ENCODE data around the gene PLEKHH3. TPM values are rescaled to one million over a fixed set of nuclear protein-coding genes. Genes with fewer than 3 reads are reported as not detected.
A peak's percentile ranks its signal among the peaks of the same experiment; 100 is the strongest.
"Not testable (repeated sequence)": the region's sequence is repeated elsewhere in the genome, so short reads cannot be mapped to it uniquely, and the experiment has no call there.

The PLEKHH3 gene
- total RNA-seq, 2 donors from 2014 or later: 13.7 to 24.3 TPM

DNA sequence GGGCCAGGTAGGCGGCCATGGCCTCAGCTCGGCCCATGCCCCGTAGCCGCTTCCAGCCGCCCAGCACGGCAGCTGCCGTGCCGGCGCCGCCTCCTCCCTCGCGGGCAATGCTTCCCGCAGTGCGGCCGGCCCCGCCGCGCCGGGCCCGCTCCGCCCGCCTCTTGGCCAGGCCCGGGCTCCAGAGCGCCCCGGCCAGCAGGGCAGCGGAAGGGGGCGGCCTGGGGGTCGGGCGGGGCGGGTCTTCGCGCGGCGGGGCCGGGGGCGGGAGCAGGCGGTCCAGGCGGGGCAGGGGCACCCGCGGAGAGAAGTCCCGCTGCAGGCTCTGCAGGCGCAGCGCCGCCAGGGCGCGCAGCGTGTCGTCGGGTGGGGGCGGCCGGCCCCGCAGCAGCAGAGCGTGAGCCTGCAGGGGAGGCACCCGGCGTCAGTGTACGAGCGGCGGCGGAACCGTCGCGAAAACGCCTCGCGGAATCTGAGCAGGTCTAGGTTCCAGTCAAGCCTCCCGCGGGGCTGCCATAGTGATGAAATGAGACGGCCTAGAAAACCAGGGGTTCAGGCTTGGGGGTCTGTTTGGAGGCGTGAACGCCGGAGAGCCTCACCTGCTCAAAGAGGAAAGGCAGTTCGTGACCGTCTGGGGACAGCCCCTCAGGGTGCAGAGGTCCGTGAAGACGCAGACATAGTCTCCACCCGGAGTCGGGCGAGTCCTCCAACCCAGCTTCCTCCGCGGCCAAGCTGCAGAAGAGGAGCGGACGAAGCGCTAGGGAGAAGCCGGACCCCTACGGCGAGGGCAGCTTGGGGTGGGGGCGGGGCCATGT lies 6.6 kb downstream of the PLEKHH3 start:
- Histone ChIP-seq H3K4me3 (ENCODE audit: low read length) (no peak overlapping the region), H3K27ac (ENCODE audit: low read depth, low read length) (no peak overlapping the region), H3K4me1 (ENCODE audit: control insufficient read depth, insufficient read depth, low read length) (peaks cover 6% of the 10 kb centered on the region), H3K27me3 (ENCODE audit: control insufficient read depth, insufficient read depth, low read length, poor library complexity, severe bottlenecking) (peaks cover 46% of the 10 kb centered on the region), H3K9me3 (ENCODE audit: control insufficient read depth, low read length) (no peaks in the 10 kb centered on the region), H3K36me3 (ENCODE audit: control insufficient read depth, insufficient read depth, low read length) (peaks cover 16% of the 10 kb centered on the region), H3K9ac (ENCODE audit: extremely low read depth, low read length, poor library complexity, severe bottlenecking) (no peak overlapping the region)
- no peak overlapping the region for H3K27ac Mint-ChIP-seq
- H3K36me3 Mint-ChIP-seq (ENCODE audit: low read depth): peaks cover 39% of the 10 kb centered on the region
- H3K4me3 Mint-ChIP-seq: peak overlapping the region; percentile 58
- H3K4me1 Mint-ChIP-seq: peaks cover 24% of the 10 kb centered on the region
- peaks cover 55% of the 10 kb centered on the region for H3K27me3 Mint-ChIP-seq (ENCODE audit: insufficient read depth)
- TF ChIP-seq, protein P1, sequence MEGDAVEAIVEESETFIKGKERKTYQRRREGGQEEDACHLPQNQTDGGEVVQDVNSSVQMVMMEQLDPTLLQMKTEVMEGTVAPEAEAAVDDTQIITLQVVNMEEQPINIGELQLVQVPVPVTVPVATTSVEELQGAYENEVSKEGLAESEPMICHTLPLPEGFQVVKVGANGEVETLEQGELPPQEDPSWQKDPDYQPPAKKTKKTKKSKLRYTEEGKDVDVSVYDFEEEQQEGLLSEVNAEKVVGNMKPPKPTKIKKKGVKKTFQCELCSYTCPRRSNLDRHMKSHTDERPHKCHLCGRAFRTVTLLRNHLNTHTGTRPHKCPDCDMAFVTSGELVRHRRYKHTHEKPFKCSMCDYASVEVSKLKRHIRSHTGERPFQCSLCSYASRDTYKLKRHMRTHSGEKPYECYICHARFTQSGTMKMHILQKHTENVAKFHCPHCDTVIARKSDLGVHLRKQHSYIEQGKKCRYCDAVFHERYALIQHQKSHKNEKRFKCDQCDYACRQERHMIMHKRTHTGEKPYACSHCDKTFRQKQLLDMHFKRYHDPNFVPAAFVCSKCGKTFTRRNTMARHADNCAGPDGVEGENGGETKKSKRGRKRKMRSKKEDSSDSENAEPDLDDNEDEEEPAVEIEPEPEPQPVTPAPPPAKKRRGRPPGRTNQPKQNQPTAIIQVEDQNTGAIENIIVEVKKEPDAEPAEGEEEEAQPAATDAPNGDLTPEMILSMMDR (conservative IDR thresholded peaks at IDR 0.05): peak; percentile 44
- peak; percentile 97 for DNase-seq
- H3K9me3 Mint-ChIP-seq: no peaks in the 10 kb centered on the region
- WGBS, 2 experiments (ENCODE audit: insufficient coverage in 1 of 2, insufficient read length in 1 of 2): 18 to 32% methylated on average over 30 to 87 of the region's 87 CpGs

DNA sequence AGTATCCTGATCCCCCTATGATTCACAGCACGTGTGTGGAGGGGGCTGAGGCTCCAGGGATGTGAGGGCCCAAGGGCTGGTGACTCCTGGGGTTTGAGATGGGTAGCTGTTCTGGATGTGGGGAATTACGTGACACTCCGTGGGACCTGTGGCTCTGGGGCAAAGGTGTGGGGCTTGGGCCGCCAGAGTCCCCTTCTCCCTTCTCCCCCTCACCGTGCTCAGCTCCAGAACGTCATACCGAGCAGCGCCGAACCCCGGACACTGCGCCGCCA lies 7.2 kb downstream of the PLEKHH3 start:
- peaks cover 22% of the 10 kb centered on the region for H3K4me1 Mint-ChIP-seq
- H3K9me3 Mint-ChIP-seq: no peaks in the 10 kb centered on the region
- H3K9me3 ChIP-seq (ENCODE audit: control insufficient read depth, low read length): no peaks in the 10 kb centered on the region
- peaks cover 50% of the 10 kb centered on the region for H3K27me3 Mint-ChIP-seq (ENCODE audit: insufficient read depth)
- H3K9ac ChIP-seq (ENCODE audit: extremely low read depth, low read length, poor library complexity, severe bottlenecking): no peak overlapping the region
- peak overlapping the region; percentile 58 for H3K4me3 Mint-ChIP-seq
- no peak overlapping the region for H3K27ac ChIP-seq (ENCODE audit: low read depth, low read length)
- H3K4me1 ChIP-seq (ENCODE audit: control insufficient read depth, insufficient read depth, low read length): peaks cover under 1% of the 10 kb centered on the region
- no peak for DNase-seq
- peaks cover 40% of the 10 kb centered on the region for H3K27me3 ChIP-seq (ENCODE audit: control insufficient read depth, insufficient read depth, low read length, poor library complexity, severe bottlenecking)
- H3K36me3 ChIP-seq (ENCODE audit: control insufficient read depth, insufficient read depth, low read length): peaks cover 16% of the 10 kb centered on the region
- H3K36me3 Mint-ChIP-seq (ENCODE audit: low read depth): peaks cover 39% of the 10 kb centered on the region
- WGBS, 2 experiments (ENCODE audit: insufficient coverage in 1 of 2, insufficient read length in 1 of 2): 43% methylated on average over 12 of the region's 12 CpGs; no CpG with 5 or more reads in 1 of the 2 experiments
- H3K27ac Mint-ChIP-seq: no peak overlapping the region
- H3K4me3 ChIP-seq (ENCODE audit: low read length): no peak overlapping the region
- TF ChIP-seq, protein P1 (conservative IDR thresholded peaks at IDR 0.05): no peak

DNA sequence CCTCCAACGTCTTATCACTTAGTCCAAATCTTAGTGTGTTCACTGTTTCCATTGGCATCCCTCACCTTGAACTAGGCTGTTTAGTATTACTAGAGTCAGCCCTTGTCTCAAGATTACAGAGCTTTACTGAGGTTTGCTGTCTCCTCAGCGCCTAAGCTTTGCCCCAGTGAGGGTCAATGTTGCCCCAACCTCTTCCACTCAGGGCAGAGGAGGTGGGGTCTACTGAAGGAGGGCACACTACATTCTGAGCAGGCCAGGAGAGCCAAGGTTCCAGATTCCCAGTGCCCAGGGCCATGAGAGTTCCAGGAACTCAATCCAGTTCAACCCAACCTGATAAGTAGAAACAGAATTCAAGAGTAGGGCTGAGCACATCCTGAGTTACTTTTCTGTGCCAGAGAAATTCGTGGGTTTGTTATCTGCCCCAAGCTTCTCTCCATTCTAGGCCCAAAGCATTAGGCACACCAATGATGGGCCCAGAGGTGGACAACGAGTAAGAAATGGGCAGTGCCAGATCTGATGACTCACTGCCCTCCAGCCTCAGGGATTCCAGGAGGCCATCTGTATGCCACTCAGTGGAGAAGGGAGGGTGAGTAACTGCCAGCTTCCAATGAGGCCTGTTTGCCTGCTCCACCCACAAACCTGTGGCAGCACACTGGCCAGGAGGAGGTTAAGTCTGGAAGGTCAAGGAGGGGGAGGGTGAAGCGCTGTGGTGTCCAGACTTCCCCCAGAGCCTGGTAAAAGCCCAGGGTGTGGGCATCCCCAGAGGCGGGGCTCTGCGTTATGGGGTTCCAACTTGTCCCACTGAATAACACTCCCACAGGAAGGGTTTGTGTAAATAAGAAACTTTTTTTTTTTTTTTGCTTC lies 9.5 kb downstream of the PLEKHH3 start:
- Mint-ChIP-seq H3K36me3 (ENCODE audit: low read depth) (peaks cover 49% of the 10 kb centered on the region), H3K9me3 (no peaks in the 10 kb centered on the region), H3K4me1 (peaks cover 16% of the 10 kb centered on the region), H3K27me3 (ENCODE audit: insufficient read depth) (peaks cover 27% of the 10 kb centered on the region), H3K4me3 (no peak overlapping the region), H3K27ac (no peak overlapping the region)
- peak; percentile 50 for DNase-seq
- Histone ChIP-seq H3K36me3 (ENCODE audit: control insufficient read depth, insufficient read depth, low read length) (peaks cover 30% of the 10 kb centered on the region), H3K9ac (ENCODE audit: extremely low read depth, low read length, poor library complexity, severe bottlenecking) (no peak overlapping the region), H3K9me3 (ENCODE audit: control insufficient read depth, low read length) (no peaks in the 10 kb centered on the region), H3K4me1 (ENCODE audit: control insufficient read depth, insufficient read depth, low read length) (no peaks in the 10 kb centered on the region), H3K27me3 (ENCODE audit: control insufficient read depth, insufficient read depth, low read length, poor library complexity, severe bottlenecking) (peaks cover 17% of the 10 kb centered on the region), H3K27ac (ENCODE audit: low read depth, low read length) (no peak overlapping the region), H3K4me3 (ENCODE audit: low read length) (no peak overlapping the region)
- WGBS, 2 experiments (ENCODE audit: insufficient coverage in 1 of 2, insufficient read length in 1 of 2): 91 to 92% methylated on average over 3 to 7 of the region's 7 CpGs
- TF ChIP-seq, protein P1 (conservative IDR thresholded peaks at IDR 0.05): no peak

DNA sequence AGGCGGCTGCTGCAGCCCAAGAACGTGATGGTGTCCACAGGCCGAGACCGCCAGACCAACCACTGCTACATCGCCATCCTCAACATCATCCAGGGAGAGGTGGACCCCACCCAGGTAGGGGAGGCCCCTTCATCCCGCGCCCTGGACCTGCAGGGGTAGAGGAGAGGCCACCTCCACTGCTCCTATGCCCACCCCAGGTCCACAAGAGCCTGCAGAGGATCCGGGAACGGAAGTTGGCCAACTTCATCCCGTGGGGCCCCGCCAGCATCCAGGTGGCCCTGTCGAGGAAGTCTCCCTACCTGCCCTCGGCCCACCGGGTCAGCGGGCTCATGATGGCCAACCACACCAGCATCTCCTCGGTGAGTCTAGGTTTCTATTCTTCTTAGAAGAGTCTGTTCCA lies 10.7 kb downstream of the PLEKHH3 start:
- not testable (repeated sequence) for H3K4me1 ChIP-seq (ENCODE audit: control insufficient read depth, insufficient read depth, low read length); H3K9me3 ChIP-seq (ENCODE audit: control insufficient read depth, low read length); H3K4me3 Mint-ChIP-seq; H3K27me3 ChIP-seq (ENCODE audit: control insufficient read depth, insufficient read depth, low read length, poor library complexity, severe bottlenecking); H3K27ac ChIP-seq (ENCODE audit: low read depth, low read length); DNase-seq; H3K9me3 Mint-ChIP-seq; H3K4me3 ChIP-seq (ENCODE audit: low read length); H3K9ac ChIP-seq (ENCODE audit: extremely low read depth, low read length, poor library complexity, severe bottlenecking); H3K27ac Mint-ChIP-seq
- peaks cover 10% of the 10 kb centered on the region for H3K4me1 Mint-ChIP-seq
- H3K36me3 ChIP-seq (ENCODE audit: control insufficient read depth, insufficient read depth, low read length): peaks cover 30% of the 10 kb centered on the region
- H3K36me3 Mint-ChIP-seq (ENCODE audit: low read depth): peaks cover 53% of the 10 kb centered on the region
- 86 to 88% methylated on average over 9 to 11 of the region's 16 CpGs for WGBS, 2 experiments (ENCODE audit: insufficient coverage in 1 of 2, insufficient read length in 1 of 2)
- peaks cover 15% of the 10 kb centered on the region for H3K27me3 Mint-ChIP-seq (ENCODE audit: insufficient read depth)

Data from endodermal cell (in vitro differentiated cells).